ENCODE measurements around the gene NFXL1. TPM values are rescaled to one million over a fixed set of nuclear protein-coding genes. Genes with fewer than 3 reads are reported as not detected.

The NFXL1 gene
- total and polyA plus RNA-seq, 2 donors (not counting 1 experiment from before 2014, with no cell fraction given), result 9.6 to 14.1 TPM

DNA sequence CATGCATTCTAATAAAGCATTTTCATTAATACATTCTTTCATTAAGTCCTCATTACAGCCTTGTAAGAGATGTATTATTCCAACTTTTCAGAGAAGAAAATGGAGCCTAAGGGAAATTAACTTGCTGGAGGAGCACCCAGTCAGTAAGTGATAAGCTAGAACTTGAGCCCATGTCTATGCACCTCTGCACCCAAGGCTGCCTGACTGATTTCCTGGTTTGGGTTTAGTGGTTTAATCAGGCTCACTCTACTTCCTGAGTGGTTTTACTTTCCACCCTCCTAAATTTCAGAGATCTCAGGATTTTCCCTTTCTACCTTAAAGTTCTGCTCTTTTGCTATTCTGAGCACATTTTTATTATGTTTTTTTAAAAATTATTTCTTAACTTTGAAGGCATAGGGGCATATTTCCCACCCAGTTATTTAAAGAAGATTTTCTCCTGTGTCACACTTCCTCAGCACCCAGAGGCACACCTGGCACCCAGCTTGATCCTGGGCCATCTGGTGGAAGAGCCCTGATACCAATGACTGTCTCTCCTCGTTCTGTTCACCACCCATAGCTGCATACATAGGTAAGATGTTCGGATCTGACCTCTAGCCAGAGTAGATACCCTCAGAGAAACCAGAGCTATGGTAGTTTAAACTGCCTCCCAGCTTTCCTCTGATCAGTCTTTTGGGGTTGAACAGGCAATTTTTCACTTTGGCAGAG lies 86.9 kb downstream of the NFXL1 start:
- no peak for TF ChIP-seq EZH2 (IDR thresholded peaks at IDR 0.05; ENCODE audit: low read length, missing control alignments)
- TF ChIP-seq, protein P1, sequence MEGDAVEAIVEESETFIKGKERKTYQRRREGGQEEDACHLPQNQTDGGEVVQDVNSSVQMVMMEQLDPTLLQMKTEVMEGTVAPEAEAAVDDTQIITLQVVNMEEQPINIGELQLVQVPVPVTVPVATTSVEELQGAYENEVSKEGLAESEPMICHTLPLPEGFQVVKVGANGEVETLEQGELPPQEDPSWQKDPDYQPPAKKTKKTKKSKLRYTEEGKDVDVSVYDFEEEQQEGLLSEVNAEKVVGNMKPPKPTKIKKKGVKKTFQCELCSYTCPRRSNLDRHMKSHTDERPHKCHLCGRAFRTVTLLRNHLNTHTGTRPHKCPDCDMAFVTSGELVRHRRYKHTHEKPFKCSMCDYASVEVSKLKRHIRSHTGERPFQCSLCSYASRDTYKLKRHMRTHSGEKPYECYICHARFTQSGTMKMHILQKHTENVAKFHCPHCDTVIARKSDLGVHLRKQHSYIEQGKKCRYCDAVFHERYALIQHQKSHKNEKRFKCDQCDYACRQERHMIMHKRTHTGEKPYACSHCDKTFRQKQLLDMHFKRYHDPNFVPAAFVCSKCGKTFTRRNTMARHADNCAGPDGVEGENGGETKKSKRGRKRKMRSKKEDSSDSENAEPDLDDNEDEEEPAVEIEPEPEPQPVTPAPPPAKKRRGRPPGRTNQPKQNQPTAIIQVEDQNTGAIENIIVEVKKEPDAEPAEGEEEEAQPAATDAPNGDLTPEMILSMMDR (conservative IDR thresholded peaks at IDR 0.05 in 1 of 2, IDR thresholded peaks at IDR 0.05 in 1 of 2; ENCODE audit: low read depth in 1 of 2, low read length in 2 of 2), result no peak
- H3K9ac ChIP-seq (ENCODE audit: insufficient read depth, low read length), result no peak overlapping the region

DNA sequence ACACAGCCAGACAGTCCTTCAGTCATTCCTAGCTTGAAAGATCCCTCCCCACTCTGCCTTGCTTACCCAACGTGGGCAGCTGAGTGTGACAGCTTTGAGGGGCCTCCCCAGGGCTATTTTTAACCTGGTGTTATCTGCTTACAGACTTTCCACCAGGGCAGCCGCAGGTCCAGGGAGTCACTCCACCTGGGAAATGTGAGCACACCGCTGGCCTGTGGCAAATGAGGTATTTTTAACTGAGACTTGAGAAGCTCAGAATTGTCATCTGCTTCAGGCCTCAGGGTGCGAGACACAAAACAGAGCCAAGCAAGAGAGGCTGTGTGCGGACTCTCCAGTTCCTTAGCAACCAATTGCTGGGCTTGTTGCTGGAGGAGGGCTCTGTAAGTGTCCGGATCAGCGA lies 89.5 kb downstream of the NFXL1 start:
- no peak for DNase-seq (ENCODE audit: low read depth in 2 of 2)
- no peaks in the 10 kb centered on the region for H3K79me2 ChIP-seq (ENCODE audit: control insufficient read depth, insufficient read depth, low read length)
- H4K20me1 ChIP-seq (ENCODE audit: control insufficient read depth, extremely low read depth, insufficient read depth, low read length), result no peaks in the 10 kb centered on the region
- no peak overlapping the region for H3K4me3 ChIP-seq (replicated peaks in 1 of 4; ENCODE audit: control extremely low read depth in 1 of 4, insufficient read depth in 1 of 4, low read depth in 3 of 4, low read length in 4 of 4)
- H3K36me3 ChIP-seq (ENCODE audit: control insufficient read depth, insufficient read depth, low read length), result no peaks in the 10 kb centered on the region
- no peak overlapping the region for H3K27ac ChIP-seq (ENCODE audit: insufficient read depth, low read length)
- H3K4me1 ChIP-seq (ENCODE audit: control insufficient read depth, extremely low read depth, insufficient read depth, low read length), result no peaks in the 10 kb centered on the region
- no peak for TF ChIP-seq EZH2 (IDR thresholded peaks at IDR 0.05; ENCODE audit: low read length, missing control alignments)
- TF ChIP-seq, protein P1 (conservative IDR thresholded peaks at IDR 0.05 in 1 of 2, IDR thresholded peaks at IDR 0.05 in 1 of 2; ENCODE audit: low read depth in 1 of 2, low read length in 2 of 2), result no peak
- no peak overlapping the region for H3K4me2 ChIP-seq (ENCODE audit: extremely low read depth, insufficient read depth, low read length)
- H2AFZ ChIP-seq (ENCODE audit: low read length), result no peak overlapping the region
- no peaks in the 10 kb centered on the region for H3K27me3 ChIP-seq (ENCODE audit: control insufficient read depth, insufficient read depth, low read length)
- H3K9ac ChIP-seq (ENCODE audit: insufficient read depth, low read length), result no peak overlapping the region
- no peaks in the 10 kb centered on the region for H3K9me3 ChIP-seq (ENCODE audit: control insufficient read depth, insufficient read depth, low read depth, low read length)

More for the DNA sequence above, 86.9 kb downstream of the NFXL1 start:
- no peak for DNase-seq (ENCODE audit: low read depth in 2 of 2)
- Histone ChIP-seq H3K36me3 (ENCODE audit: control insufficient read depth, insufficient read depth, low read length) (no peaks in the 10 kb centered on the region), H3K27ac (ENCODE audit: insufficient read depth, low read length) (no peak overlapping the region), H4K20me1 (ENCODE audit: control insufficient read depth, extremely low read depth, insufficient read depth, low read length) (no peaks in the 10 kb centered on the region), H2AFZ (ENCODE audit: low read length) (no peak overlapping the region), H3K9me3 (ENCODE audit: control insufficient read depth, insufficient read depth, low read depth, low read length) (no peaks in the 10 kb centered on the region), H3K4me2 (ENCODE audit: extremely low read depth, insufficient read depth, low read length) (no peak overlapping the region), H3K4me3 (replicated peaks in 1 of 4; ENCODE audit: control extremely low read depth in 1 of 4, insufficient read depth in 1 of 4, low read depth in 3 of 4, low read length in 4 of 4) (no peak overlapping the region), H3K79me2 (ENCODE audit: control insufficient read depth, insufficient read depth, low read length) (no peaks in the 10 kb centered on the region), H3K4me1 (ENCODE audit: control insufficient read depth, extremely low read depth, insufficient read depth, low read length) (no peaks in the 10 kb centered on the region), H3K27me3 (ENCODE audit: control insufficient read depth, insufficient read depth, low read length) (no peaks in the 10 kb centered on the region)

DNA sequence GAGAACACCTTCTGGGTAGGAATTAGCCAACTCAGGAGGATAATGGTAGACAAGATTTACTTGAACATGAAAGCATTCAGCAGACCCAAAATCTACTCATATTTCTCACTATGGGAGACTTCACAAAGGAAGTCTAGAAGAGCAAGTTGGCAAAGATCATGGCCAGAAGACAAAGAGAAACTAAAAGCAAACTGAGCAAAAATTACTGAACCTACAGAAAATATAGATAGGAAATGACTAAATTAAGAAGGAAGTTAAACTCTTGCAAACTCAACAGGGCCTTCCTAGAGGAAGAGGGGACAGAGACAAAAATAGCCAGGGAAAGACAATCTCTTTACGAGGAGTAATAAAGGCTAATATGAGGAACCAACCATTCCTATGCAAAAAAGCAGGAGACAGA lies 95.2 kb downstream of the NFXL1 start:
- no peak for DNase-seq (ENCODE audit: low read depth in 2 of 2)
- Histone ChIP-seq H3K27me3 (ENCODE audit: control insufficient read depth, insufficient read depth, low read length) (no peaks in the 10 kb centered on the region), H3K4me2 (ENCODE audit: extremely low read depth, insufficient read depth, low read length) (no peak overlapping the region), H3K79me2 (ENCODE audit: control insufficient read depth, insufficient read depth, low read length) (no peaks in the 10 kb centered on the region), H3K4me1 (ENCODE audit: control insufficient read depth, extremely low read depth, insufficient read depth, low read length) (no peaks in the 10 kb centered on the region), H3K27ac (ENCODE audit: insufficient read depth, low read length) (no peak overlapping the region), H3K9me3 (ENCODE audit: control insufficient read depth, insufficient read depth, low read depth, low read length) (no peaks in the 10 kb centered on the region), H3K36me3 (ENCODE audit: control insufficient read depth, insufficient read depth, low read length) (no peaks in the 10 kb centered on the region), H2AFZ (ENCODE audit: low read length) (no peak overlapping the region), H3K9ac (ENCODE audit: insufficient read depth, low read length) (no peak overlapping the region), H3K4me3 (replicated peaks in 1 of 4; ENCODE audit: control extremely low read depth in 1 of 4, insufficient read depth in 1 of 4, low read depth in 3 of 4, low read length in 4 of 4) (no peak overlapping the region), H4K20me1 (ENCODE audit: control insufficient read depth, extremely low read depth, insufficient read depth, low read length) (no peaks in the 10 kb centered on the region)
- no peak for TF ChIP-seq EZH2 (IDR thresholded peaks at IDR 0.05; ENCODE audit: low read length, missing control alignments)
- TF ChIP-seq, protein P1 (conservative IDR thresholded peaks at IDR 0.05 in 1 of 2, IDR thresholded peaks at IDR 0.05 in 1 of 2; ENCODE audit: low read depth in 1 of 2, low read length in 2 of 2), result no peak
